ENCODE data around the gene TOMM20.
"Not testable (repeated sequence)": the region's sequence is repeated elsewhere in the genome, so short reads cannot be mapped to it uniquely, and the experiment has no call there.

Gene TOMM20

GRCh38 chr1:235101558-235102258, 26.9 kb downstream of the TOMM20 start:
- DNase-seq (ENCODE audit: low spot score): no peak

GRCh38 chr1:235100194-235100772, 28.4 kb downstream of the TOMM20 start:
- DNase-seq (ENCODE audit: low spot score): no peak

GRCh38 chr1:235098991-235099390, 29.6 kb downstream of the TOMM20 start:
- DNase-seq (ENCODE audit: low spot score): no peak

- no peak for DNase-seq (ENCODE audit: low spot score)
These were observed 30.1 kb downstream of the TOMM20 start for GRCh38 chr1:235098547-235098946.

- DNase-seq (ENCODE audit: low spot score): not testable (repeated sequence)
These were observed 31.1 kb downstream of the TOMM20 start for GRCh38 chr1:235097501-235097900.

- DNase-seq (ENCODE audit: low spot score): no peak
These were observed 32.6 kb downstream of the TOMM20 start for GRCh38 chr1:235095938-235096562.

GRCh38 chr1:235093696-235094592, 34.7 kb downstream of the TOMM20 start:
- peak; percentile 65 for DNase-seq (ENCODE audit: low spot score)

GRCh38 chr1:235093013-235093695, 35.5 kb downstream of the TOMM20 start:
- DNase-seq (ENCODE audit: low spot score): peak; percentile 53

GRCh38 chr1:235092415-235092814, 36.2 kb downstream of the TOMM20 start:
- DNase-seq (ENCODE audit: low spot score): not testable (repeated sequence)

GRCh38 chr1:235092045-235092406, 36.6 kb downstream of the TOMM20 start:
- not testable (repeated sequence) for DNase-seq (ENCODE audit: low spot score)

- not testable (repeated sequence) for DNase-seq (ENCODE audit: low spot score)
These were observed 37.2 kb downstream of the TOMM20 start for GRCh38 chr1:235091319-235092044.

- no peak for DNase-seq (ENCODE audit: low spot score)
These were observed 38.1 kb downstream of the TOMM20 start for GRCh38 chr1:235090406-235091069.

- DNase-seq (ENCODE audit: low spot score): no peak
These were observed 39.7 kb downstream of the TOMM20 start for GRCh38 chr1:235088907-235089306.

GRCh38 chr1:235088430-235088829, 40.2 kb downstream of the TOMM20 start:
- no peak for DNase-seq (ENCODE audit: low spot score)

GRCh38 chr1:235087906-235088305, 40.7 kb downstream of the TOMM20 start:
- DNase-seq (ENCODE audit: low spot score): no peak

GRCh38 chr1:235085411-235086117, 43.1 kb downstream of the TOMM20 start:
- DNase-seq (ENCODE audit: low spot score): not testable (repeated sequence)

GRCh38 chr1:235080788-235081187, 47.8 kb downstream of the TOMM20 start:
- DNase-seq (ENCODE audit: low spot score): not testable (repeated sequence)

GRCh38 chr1:235080297-235080657, 48.4 kb downstream of the TOMM20 start:
- not testable (repeated sequence) for DNase-seq (ENCODE audit: low spot score)

- no peak for DNase-seq (ENCODE audit: low spot score)
These were observed 49.0 kb downstream of the TOMM20 start for GRCh38 chr1:235079443-235080296.
